GM21825 (cell line): ENCODE data around the gene TCAF1.
A peak's percentile ranks its signal among the peaks of the same experiment; 100 is the strongest.

Experiments used
- ATAC-seq: cut with Tn5 transposase; IDR thresholded peaks from one replicate; pipeline ENCODE4 v1.9.1; 2021; ENCODE audit warnings: mild to moderate bottlenecking, moderate library complexity; ENCODE audit not compliant: unreplicated experiment

Gene TCAF1, protein sequence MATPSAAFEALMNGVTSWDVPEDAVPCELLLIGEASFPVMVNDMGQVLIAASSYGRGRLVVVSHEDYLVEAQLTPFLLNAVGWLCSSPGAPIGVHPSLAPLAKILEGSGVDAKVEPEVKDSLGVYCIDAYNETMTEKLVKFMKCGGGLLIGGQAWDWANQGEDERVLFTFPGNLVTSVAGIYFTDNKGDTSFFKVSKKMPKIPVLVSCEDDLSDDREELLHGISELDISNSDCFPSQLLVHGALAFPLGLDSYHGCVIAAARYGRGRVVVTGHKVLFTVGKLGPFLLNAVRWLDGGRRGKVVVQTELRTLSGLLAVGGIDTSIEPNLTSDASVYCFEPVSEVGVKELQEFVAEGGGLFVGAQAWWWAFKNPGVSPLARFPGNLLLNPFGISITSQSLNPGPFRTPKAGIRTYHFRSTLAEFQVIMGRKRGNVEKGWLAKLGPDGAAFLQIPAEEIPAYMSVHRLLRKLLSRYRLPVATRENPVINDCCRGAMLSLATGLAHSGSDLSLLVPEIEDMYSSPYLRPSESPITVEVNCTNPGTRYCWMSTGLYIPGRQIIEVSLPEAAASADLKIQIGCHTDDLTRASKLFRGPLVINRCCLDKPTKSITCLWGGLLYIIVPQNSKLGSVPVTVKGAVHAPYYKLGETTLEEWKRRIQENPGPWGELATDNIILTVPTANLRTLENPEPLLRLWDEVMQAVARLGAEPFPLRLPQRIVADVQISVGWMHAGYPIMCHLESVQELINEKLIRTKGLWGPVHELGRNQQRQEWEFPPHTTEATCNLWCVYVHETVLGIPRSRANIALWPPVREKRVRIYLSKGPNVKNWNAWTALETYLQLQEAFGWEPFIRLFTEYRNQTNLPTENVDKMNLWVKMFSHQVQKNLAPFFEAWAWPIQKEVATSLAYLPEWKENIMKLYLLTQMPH

DNA sequence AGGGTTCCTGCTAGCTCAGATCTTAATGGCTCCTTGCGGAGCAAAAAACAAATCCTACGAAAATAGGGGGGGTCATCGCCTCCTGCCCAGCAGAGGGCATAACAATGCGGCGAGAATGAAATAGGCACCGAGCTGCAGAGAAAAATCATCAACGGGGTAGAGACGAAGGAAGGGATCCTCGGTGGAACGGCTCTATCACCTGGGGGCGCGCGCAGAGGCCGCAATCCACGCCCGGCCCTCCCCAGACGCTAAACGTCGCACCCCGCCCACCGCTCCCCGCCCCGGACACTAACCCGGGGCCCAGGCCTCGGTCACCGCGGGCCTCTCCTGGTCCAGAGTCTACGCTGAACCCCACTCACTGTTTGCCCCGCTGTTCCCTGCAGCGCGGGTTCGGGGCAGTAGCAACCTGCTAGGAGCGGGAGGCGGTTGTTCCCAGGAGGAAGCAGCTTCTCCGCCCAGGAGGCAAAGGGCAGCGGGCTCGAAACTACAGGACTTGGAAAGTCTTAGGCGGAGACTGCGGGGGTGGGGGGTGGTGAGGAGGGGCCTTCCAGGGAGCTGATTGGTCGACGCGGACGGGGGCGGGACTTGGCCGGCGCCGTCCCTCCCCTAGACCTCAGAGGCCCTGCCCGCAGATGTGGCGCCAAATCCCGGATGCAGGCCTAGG, at the start of gene TCAF1:
TCAF1 (minus strand) TSS at position 509 of the 664 bp plus-strand sequence. CDS start 25,568 bp downstream, outside the sequence.
- ATAC-seq = peak; percentile 93

DNA sequence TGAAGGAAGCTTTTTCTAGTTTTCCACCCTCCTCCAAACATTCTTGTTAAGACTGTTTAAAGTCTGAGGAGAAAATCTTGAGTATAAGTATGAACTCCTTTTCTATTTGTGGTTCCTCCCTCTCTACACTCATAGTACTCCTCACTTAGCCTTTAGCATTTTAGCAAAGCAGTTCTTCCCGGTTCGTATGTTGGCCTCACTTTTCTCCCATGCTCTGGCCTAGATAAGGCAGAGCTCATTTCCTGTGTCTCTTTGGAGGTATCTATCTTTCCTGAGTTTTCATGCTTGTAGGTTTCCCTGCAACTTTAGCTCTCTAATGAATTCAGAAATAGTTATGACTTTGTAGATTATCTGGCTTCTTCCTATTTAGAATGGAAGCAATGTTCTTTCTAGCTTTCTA, 46.8 kb upstream of the TCAF1 start:
- ATAC-seq = no peak

DNA sequence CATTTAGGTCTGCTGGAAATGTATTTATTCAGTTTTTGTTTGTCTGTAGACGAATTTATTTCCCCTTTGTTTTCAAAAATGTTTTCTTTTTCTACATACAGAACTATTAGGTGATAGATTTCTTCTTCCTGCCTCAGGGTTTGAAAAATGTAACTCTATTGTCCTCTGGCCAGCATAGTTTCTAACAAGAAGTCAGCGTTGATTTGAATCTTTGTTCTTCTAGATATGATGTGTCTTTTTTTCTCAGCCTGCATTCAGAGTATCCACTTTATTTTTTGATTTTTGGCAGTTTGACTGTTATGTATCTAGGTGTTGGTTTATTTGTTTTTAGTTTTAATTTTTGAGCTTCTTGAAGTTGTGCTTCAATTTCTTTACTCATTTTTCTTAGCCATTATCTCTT, 45.1 kb upstream of the TCAF1 start:
- no peak for ATAC-seq

DNA sequence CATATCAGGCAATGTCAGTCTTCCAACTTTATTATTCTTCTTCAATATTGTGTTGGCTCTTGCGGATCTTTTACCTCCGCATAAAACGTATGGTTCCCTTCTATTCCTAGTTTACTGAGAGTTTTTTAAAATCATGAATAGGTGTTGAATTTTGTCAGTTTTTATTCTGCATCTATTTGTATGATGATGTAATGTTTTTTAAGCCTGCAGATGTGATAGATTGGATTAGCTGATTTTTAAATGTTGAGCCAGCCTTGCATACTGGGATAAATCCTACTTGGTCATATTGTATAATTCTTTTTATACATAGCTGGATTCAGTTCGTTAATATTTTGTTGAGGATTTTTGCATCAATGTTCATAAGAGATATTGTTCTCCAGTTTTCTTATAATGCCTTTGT, 43.4 kb upstream of the TCAF1 start:
- ATAC-seq = no peak

DNA sequence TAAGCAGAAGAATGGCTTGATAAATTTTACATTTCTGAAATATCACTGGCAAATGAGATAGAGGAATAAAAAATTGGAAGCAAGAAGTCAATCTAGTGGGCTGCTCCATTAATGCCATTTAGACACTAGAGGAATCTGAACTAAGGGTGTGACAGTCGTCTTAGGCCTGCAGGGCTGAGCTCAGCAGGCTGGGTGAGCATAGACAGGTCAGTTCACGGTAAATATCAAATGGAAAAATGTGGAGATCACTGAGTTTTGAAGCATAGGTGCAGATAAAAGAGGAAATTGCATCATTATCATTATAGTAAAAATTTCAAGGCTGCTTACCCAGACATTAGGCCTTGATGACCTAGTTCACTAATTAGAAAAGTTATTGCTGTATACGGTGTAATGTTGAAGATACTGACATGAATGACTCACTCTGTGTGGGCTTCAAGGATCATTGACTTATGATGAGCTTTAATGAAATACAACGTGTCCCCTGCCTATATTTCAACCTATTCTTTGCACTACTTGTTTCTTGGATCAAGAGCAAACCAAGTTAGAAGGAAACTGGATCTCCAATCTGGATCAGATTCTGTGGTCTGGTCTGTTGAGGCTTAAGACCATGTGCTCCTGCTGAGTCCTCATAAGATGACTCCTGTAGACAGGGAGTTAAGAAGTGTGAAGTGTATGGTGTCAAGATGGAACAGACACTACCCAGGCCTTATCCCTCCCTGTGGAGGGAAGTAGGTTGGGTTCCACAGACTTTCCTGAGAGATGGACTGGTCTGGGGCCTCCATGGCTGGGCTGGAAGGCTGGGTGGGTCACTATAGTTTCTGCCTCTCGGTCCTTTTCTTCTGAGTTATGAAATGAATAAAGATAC, 36.6 kb upstream of the TCAF1 start:
- ATAC-seq = no peak

DNA sequence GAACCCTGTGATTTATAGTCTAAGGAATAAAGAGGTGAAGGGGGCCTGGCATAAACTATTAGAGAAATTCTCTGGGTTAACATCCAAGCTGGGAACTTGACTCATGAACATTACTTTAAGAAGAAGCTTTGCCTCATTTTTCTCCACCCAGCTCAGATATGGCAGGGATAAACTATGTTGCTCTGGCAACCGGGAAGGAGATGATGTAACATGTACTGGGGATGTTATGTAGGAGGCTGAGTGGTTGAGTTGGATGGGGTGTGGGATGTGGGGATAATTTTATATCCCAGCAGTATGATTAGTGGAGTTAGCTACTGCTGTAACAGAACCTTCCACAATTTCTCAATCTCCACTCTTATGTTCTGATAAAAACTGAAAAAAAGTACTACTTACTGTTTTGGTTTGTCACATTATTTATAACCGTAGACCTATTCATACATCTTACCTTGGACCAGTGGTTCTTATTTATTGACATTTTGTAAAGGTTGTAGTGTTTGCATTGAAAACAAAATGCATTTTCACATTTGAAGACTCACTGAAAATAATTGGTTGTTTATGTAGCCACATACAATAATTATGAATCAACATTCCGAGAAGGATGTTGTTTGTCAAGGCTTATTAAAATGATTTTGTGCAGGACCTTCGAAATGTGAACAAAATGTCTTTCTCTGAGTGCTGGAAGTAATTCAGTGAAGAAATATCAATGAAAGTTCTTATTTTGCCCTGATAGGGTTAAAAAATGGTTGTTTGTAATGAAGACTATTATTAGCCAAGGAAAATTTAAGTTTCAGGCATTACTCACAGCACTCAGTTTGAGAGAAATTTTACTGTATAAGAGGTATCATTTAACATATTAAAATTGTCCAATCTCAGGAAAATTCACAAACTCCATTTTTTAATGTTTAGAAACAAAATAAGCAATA, 34.4 kb upstream of the TCAF1 start:
- ATAC-seq = no peak

DNA sequence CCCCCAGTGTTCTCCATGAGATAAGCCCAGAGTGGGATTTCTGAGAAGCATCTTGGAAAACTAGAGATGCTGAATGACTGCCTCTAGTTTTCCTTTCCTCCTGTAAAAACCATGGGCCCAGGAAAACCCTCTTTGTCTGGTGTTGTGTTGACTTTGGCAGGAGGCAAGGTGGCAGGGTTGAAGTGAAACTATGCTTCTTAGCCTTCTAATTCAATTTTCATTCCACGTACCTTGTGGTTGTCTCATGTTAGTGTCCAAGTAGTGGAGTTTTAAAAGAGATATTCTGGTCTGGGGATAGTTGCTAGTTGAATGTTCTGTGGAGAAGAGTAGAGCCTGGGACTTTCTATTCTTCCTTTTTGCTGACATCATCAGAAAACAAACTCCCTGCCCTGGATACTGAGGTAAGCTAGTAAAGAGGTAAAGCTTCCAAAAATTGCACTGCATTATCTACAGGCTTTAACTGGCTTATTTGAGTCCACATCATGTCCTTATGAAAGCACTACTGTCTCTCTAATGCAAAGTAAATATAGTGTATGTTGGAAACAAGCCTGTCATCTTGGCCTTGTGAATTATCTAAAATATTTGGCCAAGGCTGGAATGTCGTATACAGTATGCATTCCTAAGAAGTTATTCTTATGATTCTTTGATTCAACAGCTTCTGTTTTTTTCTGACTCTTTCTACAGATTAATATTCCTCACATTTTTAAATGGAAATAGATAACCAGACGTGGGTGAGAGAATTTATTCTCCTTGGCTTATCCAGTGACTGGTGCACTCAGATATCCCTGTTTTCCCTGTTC, 32.8 kb upstream of the TCAF1 start, which contains the start of gene OR2F2:
OR2F2 (plus strand) TSS at position 708 of the 800 bp plus-strand sequence; CDS start at position 708, 0 bp downstream.
- no peak for ATAC-seq

DNA sequence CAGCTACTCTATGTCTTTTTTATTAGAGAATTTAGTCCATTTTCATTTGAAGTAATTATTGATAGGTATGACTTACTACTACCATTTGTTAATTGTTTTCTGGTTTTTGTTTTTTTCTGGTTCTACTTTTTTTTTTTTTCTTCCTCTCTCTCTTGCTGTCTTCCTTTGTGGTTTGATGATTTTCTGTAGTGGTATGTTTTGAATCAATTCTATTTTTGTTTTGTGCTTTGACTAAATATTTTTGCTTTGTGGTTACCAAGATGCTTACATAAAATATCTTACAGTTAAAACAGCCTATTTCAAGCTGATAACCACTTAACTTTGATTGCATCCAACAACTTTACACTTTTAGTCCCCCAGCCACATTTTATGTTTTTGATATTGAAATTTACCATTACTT, 29.8 kb upstream of the TCAF1 start:
- ATAC-seq = no peak

DNA sequence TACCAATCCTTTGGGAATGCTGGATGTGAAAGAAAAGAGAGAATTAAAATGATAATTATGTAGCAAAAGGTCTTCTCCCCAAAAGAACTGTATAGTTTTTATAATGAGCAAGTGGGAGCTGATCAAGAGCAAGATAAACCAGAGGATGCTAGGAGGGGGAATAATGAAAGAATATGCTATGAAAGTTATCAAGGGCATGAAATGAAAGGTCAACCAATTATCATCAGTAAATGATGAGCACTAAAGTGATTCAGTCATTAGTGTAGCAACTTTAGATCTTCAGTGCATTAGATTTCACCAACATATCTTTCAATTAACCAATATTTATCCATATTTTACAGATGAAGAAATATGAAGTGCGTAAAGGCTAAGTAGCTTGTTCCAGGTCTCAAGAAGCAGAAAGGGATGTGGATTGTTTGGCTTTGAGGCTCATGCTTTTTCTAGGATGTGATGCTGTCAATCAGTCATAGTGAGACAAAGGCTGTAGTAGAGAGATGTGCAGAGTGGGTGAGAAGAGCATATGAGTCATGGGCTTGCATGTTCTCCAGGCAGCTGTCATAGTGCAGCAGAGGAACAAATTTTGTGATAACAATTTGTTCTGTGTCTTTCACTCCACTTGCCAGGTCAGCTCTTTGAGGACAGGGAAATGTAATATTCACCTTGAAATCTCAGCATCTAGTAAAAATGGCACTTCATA, 27.4 kb upstream of the TCAF1 start:
- ATAC-seq = no peak

DNA sequence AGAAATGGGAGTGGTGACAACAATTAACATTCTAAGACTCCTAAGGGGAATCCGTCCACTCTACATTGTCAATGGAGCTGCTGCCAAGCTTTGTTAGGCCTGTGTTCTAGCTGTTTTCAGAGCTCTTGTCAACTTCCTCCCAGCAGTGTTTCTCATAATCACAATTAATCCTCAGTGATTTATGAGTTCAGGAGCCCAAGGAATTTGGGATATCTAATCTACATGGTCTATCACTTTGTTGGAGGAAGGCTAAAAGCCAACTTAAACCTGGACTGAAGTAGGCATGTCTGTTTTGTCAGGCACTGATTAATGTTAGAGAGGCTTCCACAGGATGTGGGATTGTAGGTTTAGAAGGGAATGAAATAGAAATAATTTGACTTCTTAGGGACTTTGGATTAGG, 22.9 kb upstream of the TCAF1 start:
- no peak for ATAC-seq

DNA sequence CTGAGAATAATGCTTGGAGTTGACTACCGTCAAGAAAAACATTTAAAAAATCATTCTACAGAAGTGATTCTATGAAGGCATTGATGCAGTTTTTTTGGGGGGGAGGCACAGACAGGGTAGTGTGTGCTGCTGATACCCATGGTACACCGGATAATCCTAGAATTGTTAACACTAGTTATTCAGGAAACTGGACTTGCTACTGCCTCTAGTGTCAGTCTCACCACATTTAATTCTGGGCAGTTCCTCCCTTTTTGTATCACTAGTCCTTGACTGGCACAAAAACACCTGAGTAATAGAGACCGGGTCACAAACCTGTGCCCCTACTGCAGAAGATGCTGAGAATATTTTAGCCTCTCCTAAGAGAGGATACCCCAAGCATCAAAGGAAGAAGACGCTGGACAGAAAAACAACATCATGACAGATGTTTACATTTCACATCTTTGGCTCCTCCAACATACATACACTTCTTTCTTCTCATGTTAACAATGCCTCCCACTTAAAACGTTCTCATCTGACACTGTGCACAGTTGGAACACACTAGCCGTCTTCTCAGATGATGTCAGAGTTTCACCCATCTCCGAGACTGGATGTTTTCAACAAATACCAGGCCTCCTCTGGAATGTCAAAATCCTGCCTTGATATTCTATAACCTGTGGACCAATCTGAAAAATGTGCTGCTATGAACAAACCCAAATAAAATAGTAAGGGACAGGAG, 13.1 kb upstream of the TCAF1 start:
- no peak for ATAC-seq

DNA sequence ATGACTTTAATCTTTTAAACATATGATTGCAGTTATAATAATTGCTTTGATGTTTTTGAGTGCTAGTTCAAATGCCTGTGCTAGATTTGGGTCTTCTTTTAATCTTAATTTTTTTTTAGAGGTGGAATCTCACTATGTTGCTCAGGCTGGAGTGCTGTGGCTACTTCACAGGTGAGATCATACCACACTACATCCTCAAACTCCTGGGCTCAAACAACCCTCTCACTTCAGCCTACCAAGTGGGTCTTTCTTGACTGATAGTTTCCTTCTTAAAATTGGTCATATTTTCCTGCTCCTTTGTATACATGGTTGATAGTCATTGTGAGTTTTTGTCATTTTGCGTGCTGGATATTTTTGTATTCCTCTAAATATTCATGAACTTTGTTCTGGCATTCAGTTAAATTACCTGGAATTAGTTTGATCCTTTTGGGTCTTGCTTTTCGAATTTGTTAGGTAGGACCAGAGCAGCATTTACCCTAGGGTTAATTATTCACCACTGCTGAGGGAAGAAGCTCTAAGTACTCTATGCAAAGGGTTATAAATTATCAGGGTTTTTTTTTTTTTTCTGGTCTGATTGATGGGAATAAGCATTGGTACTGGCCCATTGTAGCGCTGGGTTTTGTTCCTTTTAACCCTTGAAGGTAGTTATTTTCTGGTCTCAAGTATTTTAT, 12.1 kb upstream of the TCAF1 start:
- no peak for ATAC-seq

DNA sequence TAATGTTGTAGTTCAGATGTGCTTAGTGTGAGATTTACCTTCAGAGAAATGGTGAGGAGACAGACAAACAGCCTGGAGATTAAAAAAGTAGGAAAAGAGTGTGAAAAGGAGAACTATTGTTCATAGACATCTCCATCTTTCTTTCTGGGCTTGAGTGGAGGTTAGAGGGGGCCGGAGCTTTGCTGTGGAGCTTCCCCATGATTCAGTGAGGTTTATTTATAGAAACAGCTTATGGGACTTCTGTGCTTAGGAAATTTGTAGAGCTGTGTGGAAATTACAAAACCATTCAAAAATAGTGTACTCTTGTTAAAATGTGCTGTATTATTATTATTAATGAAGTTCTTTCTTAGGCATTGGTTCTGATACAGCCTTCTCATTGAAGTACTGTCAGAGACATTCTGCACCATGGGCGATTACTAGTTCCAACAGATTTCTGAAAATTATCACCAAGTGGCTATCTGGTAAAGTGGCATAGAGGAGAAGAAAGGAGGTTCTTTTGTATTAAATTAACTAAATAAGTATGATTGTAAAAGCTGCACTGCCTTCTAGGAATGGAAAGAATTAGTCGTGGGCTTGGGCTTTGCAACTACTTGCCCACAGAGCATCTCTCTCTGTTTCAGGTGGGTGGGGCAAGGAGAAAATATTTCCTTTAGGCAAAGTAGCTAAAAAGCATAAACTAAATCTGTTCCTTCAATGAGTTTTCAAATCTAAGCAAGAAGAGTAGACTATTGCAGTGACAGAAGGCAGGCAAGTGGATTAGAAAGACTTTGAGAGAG, 8.7 kb upstream of the TCAF1 start:
- no peak for ATAC-seq

DNA sequence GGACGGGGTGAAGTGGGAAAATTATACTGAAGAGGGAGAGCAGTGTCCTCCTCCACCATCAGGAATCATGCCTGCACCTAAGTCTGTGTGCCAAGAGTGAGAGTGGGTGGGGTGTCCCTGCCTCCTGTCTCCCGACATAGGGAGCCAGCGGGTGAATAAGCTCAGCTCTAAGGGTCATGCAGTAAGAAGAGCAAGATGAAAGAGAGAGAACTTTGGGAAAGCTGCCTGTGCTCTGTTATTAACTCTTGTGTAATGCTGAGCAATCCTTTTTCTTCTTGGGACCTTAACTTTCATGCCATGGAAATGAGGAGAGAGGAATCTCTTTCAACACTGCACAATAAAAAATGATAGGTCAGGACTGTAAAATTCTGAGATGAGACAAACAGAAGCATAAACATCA, 7.9 kb upstream of the TCAF1 start:
- no peak for ATAC-seq

DNA sequence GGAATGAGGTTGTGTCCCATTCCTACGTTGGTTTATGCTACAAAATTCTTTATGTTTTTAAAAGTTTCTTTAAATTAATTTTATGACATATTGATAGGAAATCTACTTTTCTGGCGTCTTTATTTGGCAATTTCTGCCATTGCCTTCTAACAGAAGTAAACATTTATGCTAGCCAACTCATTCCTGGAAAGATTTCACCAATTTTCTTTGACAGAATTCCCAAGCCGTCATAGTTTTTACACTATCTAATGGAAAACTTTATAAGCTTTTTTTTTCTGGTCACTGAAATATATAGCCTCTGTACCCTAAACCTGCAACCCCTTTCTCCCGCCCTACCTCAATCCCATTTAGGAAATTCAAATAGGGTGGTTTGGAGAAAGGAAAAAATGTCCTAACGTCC, 6.1 kb upstream of the TCAF1 start:
- no peak for ATAC-seq

DNA sequence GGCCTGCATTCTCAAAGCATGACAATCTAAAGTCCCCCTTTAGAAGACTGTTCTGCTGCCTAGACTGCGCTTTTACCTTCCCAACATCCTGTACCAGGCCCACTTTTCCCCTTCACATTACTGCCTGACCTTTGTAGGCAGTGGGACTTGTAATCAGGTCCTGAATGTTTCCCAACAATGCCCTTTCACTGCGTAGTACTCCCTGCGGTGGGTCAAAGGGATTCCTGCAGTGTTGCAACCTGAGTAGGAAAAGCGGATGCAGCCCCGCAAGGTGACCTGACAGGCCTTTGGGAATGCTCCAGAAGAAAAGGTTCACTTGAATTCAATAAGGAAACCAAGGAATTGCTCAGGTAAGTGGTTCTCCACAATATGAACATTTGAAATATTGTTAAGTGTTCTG, 4.9 kb upstream of the TCAF1 start:
- ATAC-seq = no peak
